Epidermal melanocyte (primary cell): ENCODE data around the gene DDI1.

Experiments
- DNase-seq: peaks from one replicate; pipeline ENCODE4 v3.0.0; 2011; ENCODE audit warnings: low spot score; ENCODE audit not compliant: insufficient read length

Gene DDI1

DNA sequence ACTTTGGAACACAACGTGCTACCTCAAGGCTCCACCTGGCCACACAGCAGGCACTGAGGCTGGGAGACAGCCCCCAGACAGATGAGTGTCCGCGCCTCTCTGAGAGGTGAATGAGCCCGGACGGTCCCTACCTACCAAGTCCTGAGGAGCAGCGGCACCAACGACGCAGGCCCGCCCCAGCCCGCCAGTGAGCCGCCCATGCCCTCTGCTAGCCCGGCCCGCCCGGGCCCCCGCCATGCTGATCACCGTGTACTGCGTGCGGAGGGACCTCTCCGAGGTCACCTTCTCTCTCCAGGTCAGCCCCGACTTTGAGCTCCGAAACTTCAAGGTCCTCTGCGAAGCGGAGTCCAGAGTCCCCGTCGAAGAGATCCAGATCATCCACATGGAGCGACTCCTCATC lies at the start of gene DDI1:
DDI1 (plus strand) TSS at position 53 of the 400 bp plus-strand sequence; CDS start at position 236, 183 bp downstream.
- no peak for DNase-seq

DNA sequence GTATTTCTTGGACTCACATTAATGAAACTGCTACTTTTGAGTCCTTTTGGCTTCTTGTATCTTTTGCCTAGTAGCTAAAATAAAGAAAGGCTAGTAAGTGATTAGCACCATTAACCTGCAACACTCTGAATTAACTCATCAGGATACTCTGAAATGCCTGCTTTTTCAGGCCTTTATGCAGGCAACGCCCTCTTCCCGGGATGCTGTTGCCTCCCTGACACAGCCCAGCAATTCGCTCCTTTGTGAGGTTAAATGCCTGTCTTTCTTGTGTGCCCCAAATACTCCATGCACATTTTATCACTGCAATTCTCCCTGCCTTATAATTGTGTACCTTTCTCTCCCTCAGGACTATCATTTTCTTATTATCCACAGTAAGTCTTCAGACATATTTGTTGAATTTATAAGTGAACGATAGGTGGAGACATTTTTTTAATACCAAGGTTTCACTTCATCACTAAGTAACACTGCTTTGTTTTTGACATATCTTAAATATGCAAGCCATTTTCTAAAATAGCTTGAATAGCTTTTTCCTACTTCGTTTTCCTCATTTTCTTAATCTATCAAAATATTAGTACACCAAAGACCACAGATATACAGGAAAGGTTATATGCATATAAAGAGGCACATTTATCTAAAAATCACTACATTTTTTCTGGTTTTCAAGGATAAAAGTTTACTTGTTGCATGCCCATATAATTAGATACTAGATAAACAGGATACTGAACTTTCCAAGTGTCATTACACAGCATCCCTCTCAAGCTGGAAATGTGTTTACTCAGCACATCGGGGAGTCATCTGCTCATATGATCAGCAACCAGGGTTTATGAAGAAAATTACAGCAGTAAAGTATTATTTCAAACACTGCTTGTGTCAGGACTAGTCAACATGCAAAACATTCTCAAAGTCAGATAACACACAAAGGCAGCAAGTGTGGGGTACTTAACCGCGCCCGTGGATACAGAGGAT lies 48.5 kb upstream of the DDI1 start:
- DNase-seq, result no peak

DNA sequence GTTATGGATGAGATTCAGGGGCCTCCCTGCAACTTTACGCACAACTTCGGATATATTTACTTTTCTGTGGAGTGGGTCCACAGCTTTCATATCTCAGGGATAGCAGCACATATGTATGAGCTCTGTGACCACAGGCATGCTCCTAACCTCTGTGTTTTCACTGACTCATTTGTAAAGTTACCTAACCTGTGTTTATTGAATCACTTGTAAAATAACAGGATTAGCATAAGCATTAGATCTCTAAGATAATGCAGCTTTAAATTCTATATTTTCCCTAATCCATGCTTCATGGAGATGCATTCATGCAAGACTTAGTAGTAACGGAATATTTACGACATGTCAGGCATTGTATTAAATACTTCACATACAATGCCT lies 47.9 kb upstream of the DDI1 start:
- no peak for DNase-seq

DNA sequence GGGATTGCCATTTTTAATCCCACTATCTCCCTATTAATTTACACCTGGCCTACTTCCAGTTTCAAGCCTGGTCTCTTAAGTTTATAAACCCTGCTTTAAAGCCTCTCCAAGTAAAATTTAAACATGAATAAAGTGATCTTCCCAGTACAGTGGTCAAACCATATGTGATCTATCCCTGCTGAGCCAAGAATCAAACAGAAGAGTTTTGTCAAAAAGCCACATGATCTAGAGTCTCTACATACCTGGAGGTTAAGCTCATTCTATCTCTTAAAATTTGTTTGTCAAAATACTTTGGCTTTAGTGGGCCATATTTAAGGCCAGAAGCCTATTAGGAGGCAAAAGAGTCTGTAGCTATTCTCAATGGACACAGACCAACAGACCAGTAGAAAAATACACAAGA lies 42.9 kb upstream of the DDI1 start:
- DNase-seq, result no peak

DNA sequence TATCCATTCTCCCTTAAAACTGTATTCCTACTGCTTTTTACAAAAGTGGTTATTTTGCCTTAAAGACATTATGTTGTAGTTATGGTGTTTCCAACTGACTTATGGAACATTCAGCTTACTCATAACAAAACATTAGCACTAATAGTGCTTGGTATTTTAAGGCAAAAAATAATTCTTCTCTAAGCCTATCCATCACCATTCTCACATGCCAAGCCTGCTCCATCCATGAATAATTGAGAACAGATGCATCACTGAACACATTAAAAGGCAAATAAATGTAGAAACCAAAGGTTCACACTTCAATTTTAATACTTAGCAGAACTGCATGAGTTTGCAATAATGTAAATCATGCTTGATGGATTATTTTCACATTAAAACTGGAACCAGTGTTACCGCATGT lies 42.3 kb upstream of the DDI1 start:
- DNase-seq, result no peak

DNA sequence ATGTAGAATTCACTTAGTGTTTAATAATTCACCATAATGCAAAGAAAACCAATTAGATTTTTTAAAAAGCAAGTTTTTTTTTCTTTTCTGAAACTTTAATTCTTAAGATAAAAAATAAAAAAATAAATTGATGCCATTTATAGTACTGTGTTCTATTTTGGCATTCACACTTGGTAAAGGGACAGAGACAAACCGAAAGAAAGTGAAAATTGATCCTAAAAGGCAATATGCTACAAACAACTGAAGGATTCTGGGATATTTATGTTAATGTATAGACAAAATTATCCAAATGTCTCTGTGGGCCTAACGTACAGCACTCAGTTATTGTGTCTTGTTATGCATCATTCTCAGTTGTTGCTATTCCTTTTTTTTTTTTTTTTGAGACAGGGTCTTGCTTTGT lies 41.9 kb upstream of the DDI1 start:
- no peak for DNase-seq

DNA sequence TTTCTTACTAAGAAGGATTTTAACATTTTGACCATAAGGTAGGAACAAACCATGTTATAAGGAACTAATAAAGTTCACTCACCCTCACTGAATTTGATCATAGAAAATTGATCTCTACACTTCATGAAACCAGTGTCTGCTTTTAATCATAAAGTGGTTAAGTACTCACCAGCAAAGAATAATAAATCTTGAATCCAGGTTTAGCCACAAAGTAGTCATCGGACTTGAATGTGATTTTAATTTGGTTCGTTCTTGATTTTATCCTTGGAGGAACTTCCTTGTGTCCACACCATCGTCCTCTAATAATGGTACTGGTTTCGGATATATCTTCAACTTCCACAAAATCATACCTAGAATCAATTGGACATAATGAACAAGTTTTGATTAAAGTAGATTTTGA lies 40.5 kb upstream of the DDI1 start:
- DNase-seq, result no peak

DNA sequence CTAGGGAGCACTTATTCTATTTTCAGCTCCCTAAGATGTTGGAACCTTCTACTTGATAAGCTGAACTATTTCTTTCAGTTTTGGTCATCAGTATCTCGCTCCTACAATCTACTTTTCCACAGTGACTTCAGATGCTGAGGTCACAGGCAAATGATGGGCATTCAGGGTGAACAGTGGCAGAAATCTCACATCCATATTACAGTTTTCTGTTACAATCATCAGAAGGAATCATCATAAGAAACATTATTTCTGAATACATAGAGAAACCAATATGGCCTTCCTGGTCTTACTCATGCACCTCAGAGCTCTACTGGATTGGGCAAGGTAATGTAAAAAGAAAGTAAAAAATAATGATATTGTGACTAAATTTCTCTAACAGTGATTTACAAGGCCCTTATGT lies 39.4 kb upstream of the DDI1 start:
- no peak for DNase-seq

DNA sequence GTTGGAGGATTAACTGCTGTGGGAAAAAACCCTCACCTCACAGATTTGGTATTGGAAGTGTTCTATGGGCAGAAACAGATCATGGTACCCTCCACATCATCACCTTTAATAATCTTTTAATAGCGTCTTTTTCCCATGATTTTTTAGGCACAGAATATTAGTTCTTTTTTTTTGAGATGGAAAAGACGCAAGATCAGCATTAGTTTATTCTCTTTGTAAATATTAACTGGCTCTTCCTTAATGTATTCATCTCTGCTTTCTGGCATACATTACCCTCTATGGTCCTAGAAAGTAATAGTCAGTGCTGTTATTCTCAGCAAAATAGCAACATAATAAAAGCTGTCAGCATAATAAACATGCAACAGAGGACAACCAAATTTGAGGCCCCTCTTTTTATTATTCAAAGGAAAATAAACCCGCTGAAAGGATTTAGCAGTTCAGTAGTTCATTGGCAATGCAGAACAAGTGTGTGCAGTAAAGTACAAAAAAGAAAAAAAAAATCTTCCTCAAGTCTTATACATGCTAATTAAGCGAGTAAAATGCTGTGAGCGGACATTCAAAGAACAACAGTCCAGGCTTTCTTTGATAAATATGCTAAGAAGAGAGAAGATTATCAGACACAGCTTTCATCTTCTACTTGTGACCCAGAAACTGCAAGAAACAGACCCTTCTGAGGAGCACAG lies 37.5 kb upstream of the DDI1 start:
- DNase-seq, result no peak

DNA sequence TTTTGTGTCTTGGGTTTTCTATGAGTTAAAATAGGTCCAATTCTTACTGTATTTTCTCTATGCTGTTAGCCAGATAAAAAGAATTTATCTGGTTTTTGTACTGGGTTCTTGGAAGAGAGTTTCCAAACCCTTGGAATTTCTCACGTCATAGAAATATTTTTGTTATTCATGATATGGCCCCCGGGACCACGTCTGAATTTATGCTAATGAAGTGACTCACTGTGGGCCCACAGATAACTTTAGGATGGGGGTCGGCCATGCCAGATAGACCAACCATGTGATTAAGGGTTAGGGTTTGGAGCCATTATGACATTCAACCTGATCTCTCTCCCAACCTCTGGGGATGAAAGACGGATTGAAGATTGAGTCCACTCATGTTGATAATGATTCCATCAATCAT lies 35.6 kb upstream of the DDI1 start:
- DNase-seq, result no peak

DNA sequence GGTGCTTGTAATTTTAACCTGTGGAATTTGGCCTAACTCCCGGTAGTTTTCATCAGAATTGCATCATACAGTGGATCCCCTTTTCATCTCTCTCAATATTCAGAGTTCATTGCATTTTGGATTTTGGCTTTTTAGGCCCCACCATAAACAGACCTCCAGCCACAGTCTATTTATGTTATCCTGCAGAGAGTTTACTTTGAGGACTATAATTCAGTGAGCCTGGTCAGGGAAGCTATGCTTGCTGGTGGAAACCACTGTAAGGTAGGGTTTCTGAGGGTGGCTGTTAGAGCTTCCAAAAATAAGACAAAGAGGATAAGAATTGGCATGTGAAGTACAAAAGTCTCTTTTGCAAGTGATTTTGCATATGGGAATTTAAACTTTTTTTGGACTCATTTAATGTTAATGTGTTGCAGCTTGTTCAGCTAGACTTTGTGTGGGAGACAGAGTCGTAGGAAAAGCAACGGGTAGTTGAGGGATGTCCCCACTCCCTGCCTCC lies 34.8 kb upstream of the DDI1 start:
- no peak for DNase-seq

DNA sequence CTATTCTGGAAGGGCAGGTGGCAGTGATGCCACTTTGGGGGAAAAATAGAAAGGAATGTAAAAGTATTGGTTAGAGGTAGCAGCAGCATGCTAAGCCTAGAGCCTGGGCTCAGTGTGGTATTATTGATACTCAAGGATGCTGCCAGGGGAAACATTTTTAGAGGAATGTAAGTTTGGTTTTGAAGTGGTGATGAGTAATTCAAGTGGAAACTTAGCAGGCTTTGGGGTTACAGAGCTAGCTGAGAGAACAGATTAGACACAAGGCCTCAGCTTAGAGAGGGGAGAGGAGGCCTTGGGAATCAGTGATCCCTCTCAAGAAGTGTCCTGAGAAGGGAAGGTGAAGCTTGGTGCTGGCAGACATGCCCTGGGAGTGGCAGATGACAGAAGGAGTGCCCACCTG lies 32.9 kb upstream of the DDI1 start:
- DNase-seq, result no peak

DNA sequence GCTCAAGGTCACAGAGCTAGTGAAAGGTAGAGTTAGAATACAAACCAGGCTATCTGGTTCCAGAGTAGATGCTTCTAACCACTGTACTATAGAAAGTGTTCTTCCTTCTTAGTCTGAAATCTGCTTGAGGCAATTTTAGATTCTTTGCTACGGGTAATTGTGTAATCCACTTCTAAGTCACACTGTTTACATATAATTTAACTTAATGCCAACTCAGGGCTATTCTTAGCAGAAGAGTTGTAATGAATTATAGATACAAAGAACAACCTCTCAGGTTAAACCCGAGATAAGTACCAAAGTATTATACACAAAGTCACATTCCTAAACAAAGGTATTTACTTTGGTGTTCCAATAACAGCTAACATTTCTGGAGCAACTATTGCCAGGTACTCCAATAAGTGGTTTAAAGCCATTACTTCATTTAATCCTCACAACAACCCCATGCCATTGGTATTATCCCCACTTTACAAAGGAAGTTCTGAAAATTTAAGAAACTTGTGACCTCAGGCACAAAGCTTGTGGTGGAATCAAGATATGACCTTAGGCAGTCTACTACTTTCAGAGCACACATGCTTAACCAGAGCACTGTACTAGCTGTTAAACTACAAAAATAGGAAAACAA lies 31.1 kb upstream of the DDI1 start:
- DNase-seq, result no peak

DNA sequence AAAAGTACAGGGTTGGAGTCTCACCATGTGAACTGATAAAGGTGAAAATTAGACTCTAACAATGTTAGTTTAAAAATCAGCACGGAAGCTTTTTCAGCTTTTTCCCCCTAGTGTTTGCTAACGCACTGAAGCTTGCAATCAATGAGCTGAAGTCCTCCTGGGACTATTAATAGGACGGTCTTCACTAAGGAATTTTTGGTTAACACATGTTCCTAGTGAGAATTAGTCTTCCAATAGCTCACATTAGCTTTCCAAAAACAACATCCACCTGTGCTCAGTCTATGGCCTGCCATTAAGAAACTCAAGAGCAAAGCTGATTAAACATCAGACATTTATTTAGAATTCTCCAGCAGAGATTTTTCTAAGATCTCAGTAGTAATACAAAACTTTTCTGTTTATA lies 26.7 kb upstream of the DDI1 start:
- no peak for DNase-seq

DNA sequence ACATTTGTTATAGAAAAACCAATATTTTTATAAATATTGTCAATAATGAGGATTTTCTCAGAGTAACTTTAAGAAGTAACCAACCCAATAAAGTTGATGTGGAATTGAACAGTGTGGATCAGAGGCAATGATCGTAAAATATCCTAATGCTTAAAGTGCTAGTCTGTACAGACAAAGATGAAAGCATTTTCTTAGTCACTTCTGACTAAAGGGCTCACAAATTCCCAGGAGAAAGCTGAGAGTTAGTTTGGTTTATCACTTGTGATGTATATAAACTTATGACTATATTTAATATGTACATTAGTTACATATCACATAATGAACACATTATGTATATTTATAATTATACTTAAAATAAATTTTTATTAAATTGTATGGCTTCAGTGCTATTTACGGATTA lies 25.4 kb upstream of the DDI1 start:
- no peak for DNase-seq

DNA sequence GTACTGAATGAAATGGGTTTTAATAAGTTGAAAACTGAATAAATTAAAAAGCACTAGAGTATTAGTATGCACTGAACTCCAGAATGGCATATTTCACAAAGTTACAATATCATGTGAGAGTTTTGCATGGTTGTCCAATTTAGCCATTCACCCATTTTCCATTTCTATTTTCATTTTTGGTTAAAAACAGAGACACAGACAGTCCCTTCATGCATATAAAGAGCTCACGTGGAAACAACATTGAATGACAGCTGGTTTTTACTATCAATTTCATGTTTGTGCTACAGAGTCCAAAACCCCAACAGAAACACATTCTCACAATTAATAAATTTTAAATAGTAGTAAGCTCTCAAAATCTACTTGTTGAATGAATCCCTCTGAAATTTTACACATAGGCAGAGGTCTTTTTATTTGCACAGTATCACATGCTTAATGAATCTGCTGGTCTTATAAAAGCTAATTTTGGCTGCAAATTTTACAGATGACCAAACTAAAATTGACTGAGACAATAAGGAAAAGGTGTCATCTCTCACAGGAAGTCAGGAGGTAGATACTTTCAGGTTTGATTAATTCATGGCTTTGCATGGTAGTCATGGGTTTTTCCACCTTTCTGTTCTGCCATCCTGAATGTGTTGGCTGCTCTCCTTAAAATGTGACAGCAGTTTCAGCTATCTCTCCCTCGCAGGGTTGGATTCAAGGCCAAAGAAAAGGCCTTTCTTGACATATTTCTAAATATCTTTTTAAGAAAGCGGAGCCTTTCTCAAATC lies 20.6 kb upstream of the DDI1 start:
- DNase-seq, result no peak

DNA sequence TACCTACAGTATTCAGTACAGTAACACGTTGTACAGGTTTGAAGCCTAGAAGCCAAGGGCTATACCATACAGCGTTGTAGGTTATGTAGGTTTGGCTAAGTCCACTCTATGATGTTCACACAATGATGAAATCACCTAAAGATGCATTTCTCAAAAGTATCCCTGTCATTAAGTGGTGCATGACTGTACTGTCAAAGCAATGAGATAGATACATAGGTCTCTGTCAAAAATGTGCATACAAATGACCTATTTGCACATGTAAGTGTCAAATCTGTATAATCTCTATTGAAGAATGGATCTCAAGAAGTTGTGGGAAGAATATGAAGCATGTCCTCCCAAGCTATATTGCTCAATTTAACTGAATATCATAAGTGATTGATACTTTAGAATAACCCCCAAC lies 11.9 kb upstream of the DDI1 start:
- DNase-seq, result no peak

DNA sequence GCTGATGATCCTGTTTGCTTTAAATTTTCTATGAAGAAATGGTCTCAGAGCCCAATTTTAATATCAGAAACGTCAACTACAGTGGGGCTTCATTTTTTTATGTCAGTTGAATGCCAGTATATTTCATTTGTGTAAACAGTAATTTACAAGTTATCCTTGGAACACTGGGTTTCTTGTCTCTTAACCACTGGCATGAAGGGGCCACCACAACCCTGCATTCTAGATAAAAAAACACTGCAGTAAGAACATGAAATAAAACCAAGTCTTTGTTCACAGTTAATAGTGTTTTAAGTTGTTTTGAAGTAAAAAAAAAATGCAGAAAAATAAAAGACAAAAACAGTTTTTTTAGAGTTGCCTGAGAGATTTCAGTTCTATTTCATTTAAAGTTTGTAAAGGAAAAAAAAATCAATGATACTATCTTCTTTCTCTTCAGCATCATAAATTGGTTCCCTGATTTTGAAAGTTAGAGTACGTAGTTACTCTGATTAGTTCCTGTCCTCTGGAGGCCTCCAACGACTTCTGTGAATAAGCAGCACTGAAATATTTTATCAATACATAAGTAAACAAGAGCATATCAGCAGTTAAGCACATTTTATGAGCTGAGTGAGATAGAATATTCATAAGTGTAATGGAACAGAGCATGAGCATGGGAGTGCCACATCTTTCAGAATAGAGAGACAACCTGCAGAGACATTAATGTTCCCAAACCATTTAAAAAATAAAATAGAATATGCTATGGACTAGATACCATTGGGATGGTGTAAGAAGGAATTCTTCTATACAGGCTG lies 7.8 kb upstream of the DDI1 start:
- DNase-seq, result peak; percentile 78

DNA sequence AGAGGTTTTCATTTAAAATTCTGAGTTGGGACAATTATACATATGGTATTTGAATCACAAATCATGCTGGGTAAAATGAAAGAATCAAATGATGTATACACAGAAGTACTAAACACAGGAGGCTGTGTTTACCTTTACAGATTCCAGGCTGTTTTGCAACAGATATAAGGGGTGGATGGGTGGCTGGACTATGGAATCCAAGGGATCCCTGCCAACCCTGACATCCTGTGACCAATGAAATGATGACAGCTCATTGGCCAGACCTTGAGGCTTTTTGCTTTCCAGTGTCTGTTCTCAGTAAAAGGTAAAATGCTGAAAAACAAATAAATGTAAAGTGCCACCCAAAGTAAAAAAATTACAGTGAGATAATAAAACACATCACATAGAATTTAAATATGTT lies 3.3 kb upstream of the DDI1 start:
- DNase-seq, result no peak

DNA sequence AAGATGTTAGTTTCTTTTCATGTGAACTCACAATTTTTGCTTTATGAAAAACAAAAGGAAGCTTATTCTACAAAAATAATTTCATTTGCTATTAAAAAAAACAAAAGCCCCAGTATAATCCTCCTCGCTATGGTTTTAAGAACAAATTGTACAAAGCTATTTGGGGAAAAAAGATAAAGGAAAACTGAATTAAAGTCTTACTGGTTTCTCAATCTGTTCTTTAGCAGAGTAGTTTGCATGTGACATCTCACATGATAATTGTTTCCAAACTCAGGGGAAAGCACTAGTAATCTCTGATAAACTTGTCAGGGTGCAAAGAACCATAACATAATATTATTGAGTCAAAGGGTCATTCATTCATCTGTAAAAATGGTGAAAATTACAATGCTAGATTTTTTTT lies 2.9 kb upstream of the DDI1 start:
- no peak for DNase-seq

DNA sequence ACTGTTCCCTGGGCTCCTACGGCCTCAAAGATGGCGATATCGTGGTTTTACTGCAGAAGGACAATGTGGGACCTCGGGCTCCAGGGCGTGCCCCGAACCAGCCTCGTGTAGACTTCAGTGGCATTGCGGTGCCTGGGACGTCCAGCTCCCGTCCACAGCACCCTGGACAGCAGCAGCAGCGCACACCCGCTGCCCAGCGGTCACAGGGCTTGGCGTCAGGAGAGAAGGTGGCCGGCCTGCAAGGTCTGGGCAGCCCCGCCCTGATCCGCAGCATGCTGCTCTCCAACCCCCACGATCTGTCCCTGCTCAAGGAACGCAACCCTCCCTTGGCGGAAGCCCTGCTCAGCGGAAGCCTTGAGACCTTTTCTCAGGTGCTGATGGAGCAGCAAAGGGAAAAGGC lies 555 bp downstream of the DDI1 start:
- no peak for DNase-seq
